ENCODE measurements around the gene XYLT2. TPM values are rescaled to one million over a fixed set of nuclear protein-coding genes. Genes with fewer than 3 reads are reported as not detected.

XYLT2 gene
- polyA plus RNA-seq, 1 donor = 27.3 TPM

GRCh38 chr17:50350733-50351132 is 4.8 kb downstream of the XYLT2 start:
- no peak for DNase-seq

- no peak for DNase-seq
Observed at GRCh38 chr17:50352072-50352692, 6.3 kb downstream of the XYLT2 start.

GRCh38 chr17:50352693-50353599 is 7.0 kb downstream of the XYLT2 start:
- no peak for DNase-seq

- DNase-seq = no peak
Observed at GRCh38 chr17:50353600-50354195, 7.8 kb downstream of the XYLT2 start.

GRCh38 chr17:50354198-50354597 is 8.3 kb downstream of the XYLT2 start:
- no peak for DNase-seq

GRCh38 chr17:50354776-50355175 is 8.8 kb downstream of the XYLT2 start:
- no peak for DNase-seq

- no peak for DNase-seq
Observed at GRCh38 chr17:50355336-50355700, 9.4 kb downstream of the XYLT2 start.

GRCh38 chr17:50355701-50356341 is 9.9 kb downstream of the XYLT2 start:
- DNase-seq = no peak

GRCh38 chr17:50356418-50356817 is 10.5 kb downstream of the XYLT2 start:
- no peak for DNase-seq

- no peak for DNase-seq
Observed at GRCh38 chr17:50356892-50357510, 11.1 kb downstream of the XYLT2 start.

- DNase-seq = no peak
Observed at GRCh38 chr17:50358177-50358576, 12.3 kb downstream of the XYLT2 start.

GRCh38 chr17:50359005-50359699 is 13.2 kb downstream of the XYLT2 start:
- no peak for DNase-seq

- no peak for DNase-seq
Observed at GRCh38 chr17:50359998-50360461, 14.1 kb downstream of the XYLT2 start.

GRCh38 chr17:50360486-50361115 is 14.7 kb downstream of the XYLT2 start:
- no peak for DNase-seq

- no peak for DNase-seq
Observed at GRCh38 chr17:50361561-50362480, 15.9 kb downstream of the XYLT2 start.

GRCh38 chr17:50362661-50363060 is 16.7 kb downstream of the XYLT2 start:
- DNase-seq = no peak

- DNase-seq = peak; percentile 45
Observed at GRCh38 chr17:50363217-50364060, 17.5 kb downstream of the XYLT2 start.

- no peak for DNase-seq
Observed at GRCh38 chr17:50364061-50364458, 18.1 kb downstream of the XYLT2 start.

- DNase-seq = no peak
Observed at GRCh38 chr17:50364715-50365114, 18.8 kb downstream of the XYLT2 start.
